Testis (tissue), 3 donors: ENCODE data around the gene NHLH2. TPM values are rescaled to one million over a fixed set of nuclear protein-coding genes. Genes with fewer than 3 reads are reported as not detected.

Source experiments
- DNase-seq: peaks from one replicate; pipeline ENCODE4 v3.0.0-alpha.2; 2019
- H3K27ac ChIP-seq, 2 donors: fragments of 200-600 bp; sonication (generic); one replicate each; pipeline ENCODE4 v1.5.1; 2019
- H3K27me3 ChIP-seq: fragments of 200-600 bp; sonication (generic); one replicate; pipeline ENCODE4 v1.5.1; 2019
- H3K36me3 ChIP-seq: fragments of 200-600 bp; sonication (generic); one replicate; pipeline ENCODE4 v1.5.1; 2017; ENCODE audit warnings: low read depth; ENCODE audit errors: missing control alignments
- H3K4me1 ChIP-seq: fragments of 200-600 bp; sonication (generic); one replicate; pipeline ENCODE4 v1.5.1; 2019
- H3K4me3 ChIP-seq, 2 donors: fragments of 200-600 bp; sonication (generic); one replicate each; pipeline ENCODE4 v1.5.1; 2017 to 2019
- H3K9me3 ChIP-seq: fragments of 200-600 bp; sonication (generic); one replicate; pipeline ENCODE4 v1.5.1; 2017
- CTCF ChIP-seq, 3 experiments: fragments of 450-650 bp in 2 of 3; fragments of 200-600 bp in 1 of 3; sonication (generic) in 1 of 3; IDR thresholded peaks; one replicate each; pipeline ENCODE4 v1.5.1; 2016 to 2019; ENCODE audit warnings: antibody characterized with exemption in 3 of 3, mild to moderate bottlenecking in 2 of 3, moderate library complexity in 1 of 3
- POLR2A ChIP-seq: fragments of 450-650 bp; IDR thresholded peaks from one replicate; pipeline ENCODE4 v1.6.1; 2017; ENCODE audit warnings: antibody characterized with exemption, mild to moderate bottlenecking, moderate library complexity
- WGBS, 2 donors: methylation state at CpG; one replicate each; pipeline ENCODE4 v1.1.5; 2018; 5-methylcytosine and 5-hydroxymethylcytosine counted together
- intact Hi-C: fragments of 100-400 bp; cut with DNase I; formaldehyde crosslinking; loops from one replicate; pipeline ENCODE4 v1.15.1; 2023; ENCODE audit warnings: low total_unique reads
- polyA plus RNA-seq: library from polyadenylated mRNA; stranded (reverse); fragments of 350-450 nt; fragmentation: Illumina TruSeq; extraction: RNeasy Lipid Tissue Mini Kit (QIAGEN cat#74804); gene quantifications from one replicate; pipeline ENCODE4 v1.2.3, GENCODE V29; 2014; ENCODE audit warnings: low read depth, low replicate concordance; ENCODE audit not compliant: insufficient read depth
- total RNA-seq, 2 donors: library from RNA; depleted of rRNA; stranded (reverse); fragments of >200 nt; gene quantifications; one replicate each; pipeline ENCODE4 v1.2.3, GENCODE V29; 2016

NHLH2 gene
- total and polyA plus RNA-seq, 3 donors from 2014 or later, result 0.53 to 3.1 (median 1.7) TPM

DNA sequence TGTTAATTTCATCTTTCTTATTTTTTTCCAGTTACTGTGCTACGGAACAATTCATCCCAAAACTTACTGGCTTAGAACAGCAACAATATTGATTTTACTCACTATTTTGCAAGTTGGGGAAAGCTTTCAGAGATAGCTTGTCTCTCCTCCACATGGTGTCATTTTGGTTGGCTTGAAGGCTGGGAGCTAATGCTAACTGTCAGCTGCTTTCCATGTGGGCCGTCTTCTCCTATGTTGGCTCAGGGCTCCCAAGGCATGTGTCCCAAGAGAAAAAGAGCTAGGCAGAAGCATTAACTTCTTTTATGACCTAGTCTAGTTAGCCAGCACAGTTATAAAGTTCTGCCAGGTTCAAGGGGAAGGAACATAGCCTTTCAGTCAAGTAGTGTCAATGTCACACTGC is 38.5 kb downstream of the NHLH2 start:
- H3K4me1 ChIP-seq, result no peaks in the 10 kb centered on the region
- intact Hi-C loops, result no loop called here
- 63 to 67% methylated on average over 2 of the region's 2 CpGs for WGBS, 2 donors

GRCh38 chr1:115797486-115797885 is 43.4 kb downstream of the NHLH2 start:
- no peak overlapping the region for H3K4me3 ChIP-seq
- no peaks in the 10 kb centered on the region for H3K27me3 ChIP-seq
- no peak overlapping the region for H3K27ac ChIP-seq
- 90% methylated on average over 4 of the region's 4 CpGs for WGBS, 2 donors
- DNase-seq, result no peak
- H3K4me1 ChIP-seq, result no peaks in the 10 kb centered on the region
- H3K9me3 ChIP-seq, result no peaks in the 10 kb centered on the region
- no peaks in the 10 kb centered on the region for H3K36me3 ChIP-seq
- TF ChIP-seq CTCF (IDR thresholded peaks at IDR 0.05) (no peak), POLR2A (no peak)
- intact Hi-C loops, result no loop called here

More for the DNA sequence above, 38.5 kb downstream of the NHLH2 start:
- Histone ChIP-seq H3K36me3 (no peaks in the 10 kb centered on the region), H3K27me3 (no peaks in the 10 kb centered on the region), H3K9me3 (no peaks in the 10 kb centered on the region), H3K4me3 (no peak overlapping the region), H3K27ac (no peak overlapping the region)
- TF ChIP-seq CTCF (IDR thresholded peaks at IDR 0.05) (no peak), POLR2A (no peak)
- DNase-seq, result no peak

DNA sequence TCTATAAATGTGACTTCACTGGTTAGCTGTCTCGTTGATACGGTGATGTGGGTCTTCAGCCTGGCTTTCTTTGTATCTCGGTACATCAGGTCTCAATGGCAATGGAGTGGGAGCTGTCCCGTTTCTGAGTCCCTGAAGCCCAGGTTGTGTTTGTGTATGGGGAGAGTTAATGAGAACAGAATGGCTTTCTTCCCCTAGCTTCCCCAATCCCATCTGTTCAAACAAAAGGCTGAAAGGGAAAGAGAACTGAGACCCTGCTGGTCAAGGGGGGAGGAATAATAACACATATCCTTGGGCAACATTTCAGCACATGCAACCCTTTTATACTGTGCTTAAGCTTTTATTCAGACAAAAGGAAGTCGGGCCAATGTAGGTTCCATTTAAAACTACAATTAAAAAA is 44.0 kb downstream of the NHLH2 start:
- no peaks in the 10 kb centered on the region for H3K9me3 ChIP-seq
- intact Hi-C loops, result no loop called here
- TF ChIP-seq POLR2A, result no peak
- no peak for TF ChIP-seq CTCF (IDR thresholded peaks at IDR 0.05)
- no peak overlapping the region for H3K27ac ChIP-seq
- no peaks in the 10 kb centered on the region for H3K4me1 ChIP-seq
- no peaks in the 10 kb centered on the region for H3K27me3 ChIP-seq
- H3K36me3 ChIP-seq, result no peaks in the 10 kb centered on the region
- 57 to 60% methylated on average over 5 of the region's 5 CpGs for WGBS, 2 donors
- no peak overlapping the region for H3K4me3 ChIP-seq
- DNase-seq, result no peak

DNA sequence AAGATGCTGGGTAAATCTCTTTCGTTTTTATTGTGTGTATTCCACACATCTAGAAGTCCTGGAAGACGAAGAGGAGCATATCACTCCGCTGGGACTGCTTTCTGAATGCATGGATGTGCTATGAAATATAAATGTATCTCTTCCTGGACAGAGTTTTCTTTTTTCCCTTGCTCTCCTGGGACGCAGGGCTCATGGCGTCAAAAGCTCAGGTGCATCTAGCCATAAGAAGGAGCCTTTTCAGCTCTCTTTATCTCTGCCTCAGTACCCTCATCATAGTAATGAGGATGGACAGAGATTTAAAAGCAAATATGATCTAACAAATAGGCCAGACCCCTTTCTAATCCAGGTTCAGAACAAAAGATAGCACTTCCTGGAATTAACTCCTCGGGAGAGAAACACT is 44.9 kb downstream of the NHLH2 start:
- H3K36me3 ChIP-seq, result no peaks in the 10 kb centered on the region
- no peaks in the 10 kb centered on the region for H3K27me3 ChIP-seq
- TF ChIP-seq CTCF (IDR thresholded peaks at IDR 0.05), result no peak
- no peak for TF ChIP-seq POLR2A
- WGBS, 2 donors, result 82 to 85% methylated on average over 6 of the region's 6 CpGs
- DNase-seq, result no peak
- H3K27ac ChIP-seq, result no peak overlapping the region
- intact Hi-C loops, result no loop called here
- H3K4me3 ChIP-seq, result no peak overlapping the region
- H3K9me3 ChIP-seq, result no peaks in the 10 kb centered on the region
- H3K4me1 ChIP-seq, result no peaks in the 10 kb centered on the region

DNA sequence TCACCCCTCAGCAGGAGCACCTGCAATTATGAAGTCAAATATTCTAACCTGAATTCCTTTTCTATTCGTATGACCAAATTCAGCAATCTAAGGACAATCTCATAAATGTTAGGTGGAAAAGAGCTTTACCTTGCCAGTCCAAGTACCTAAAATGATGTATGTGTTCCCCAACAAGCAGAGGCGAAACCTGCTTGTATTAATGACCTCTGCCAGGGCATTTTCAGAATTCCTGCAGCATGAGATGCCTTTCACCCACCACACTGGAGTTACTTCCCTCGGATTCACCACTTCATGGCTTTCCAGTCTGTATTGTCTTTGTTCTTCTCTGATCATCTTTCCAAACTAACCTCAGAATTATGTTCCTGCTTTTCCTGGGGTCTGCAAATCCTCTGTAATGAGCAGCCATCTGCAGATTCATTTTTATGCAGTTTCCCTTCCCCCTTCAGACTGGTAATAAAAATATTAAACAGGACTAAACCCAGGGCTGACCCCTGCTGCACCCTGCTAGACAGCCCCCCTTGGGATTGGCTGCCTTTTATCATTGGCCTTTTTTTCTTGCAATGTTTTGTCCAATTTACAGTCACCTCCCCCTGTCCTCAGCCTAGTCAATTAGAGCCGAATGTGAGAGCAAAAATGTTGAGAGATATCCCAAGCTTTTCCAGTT is 45.8 kb downstream of the NHLH2 start:
- Histone ChIP-seq H3K27ac (no peak overlapping the region), H3K27me3 (no peaks in the 10 kb centered on the region), H3K9me3 (no peaks in the 10 kb centered on the region), H3K4me3 (no peak overlapping the region), H3K36me3 (no peaks in the 10 kb centered on the region), H3K4me1 (no peaks in the 10 kb centered on the region)
- TF ChIP-seq CTCF (IDR thresholded peaks at IDR 0.05), result no peak
- no peak for TF ChIP-seq POLR2A
- intact Hi-C loops, result no loop called here
- DNase-seq, result no peak
- 58 to 60% methylated on average over 4 of the region's 4 CpGs for WGBS, 2 donors
